Superior temporal gyrus (tissue), 1 donor: ENCODE data around the gene LYRM4.

Experiments
- DNase-seq: peaks from one replicate; pipeline ENCODE4 v3.0.0-alpha.2; 2016; ENCODE audit errors: extremely low spot score

The LYRM4 gene

DNA sequence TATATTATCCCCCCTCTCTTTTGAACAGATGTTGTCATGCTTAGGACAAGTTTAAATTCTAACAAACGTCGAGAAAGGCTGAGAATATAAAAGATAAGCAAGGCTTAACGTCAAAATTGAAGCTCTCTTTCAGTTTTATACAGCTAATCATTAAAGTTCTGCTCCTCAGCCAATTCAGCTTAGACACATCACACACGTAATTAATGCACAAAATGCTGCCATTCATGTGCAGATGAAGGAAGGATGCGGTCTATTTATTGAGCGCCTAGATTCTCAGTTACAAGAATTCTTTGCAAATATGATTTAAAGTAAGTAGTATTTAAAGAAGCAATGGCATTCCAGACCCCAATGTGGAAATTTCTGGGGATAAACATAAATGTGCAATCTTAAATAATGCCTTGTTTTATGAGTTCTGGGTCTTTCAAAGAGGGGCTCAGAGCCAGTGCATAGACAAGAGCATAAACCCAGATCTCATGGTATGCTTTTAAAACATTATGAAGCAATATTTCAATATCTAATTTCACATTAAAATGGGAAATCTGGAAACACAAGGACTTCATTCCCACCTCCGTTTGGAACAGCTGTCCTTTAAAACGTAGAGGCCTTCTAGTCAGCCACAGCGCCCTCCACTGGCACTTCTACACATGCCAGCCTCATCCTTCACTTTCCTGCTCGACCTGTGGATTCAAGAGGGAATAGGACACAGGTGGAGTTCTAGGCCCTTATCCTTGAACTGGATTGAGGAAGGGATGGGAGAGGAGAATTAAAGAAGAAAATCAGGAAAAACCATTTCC, 85.8 kb downstream of the LYRM4 start:
- DNase-seq = no peak

DNA sequence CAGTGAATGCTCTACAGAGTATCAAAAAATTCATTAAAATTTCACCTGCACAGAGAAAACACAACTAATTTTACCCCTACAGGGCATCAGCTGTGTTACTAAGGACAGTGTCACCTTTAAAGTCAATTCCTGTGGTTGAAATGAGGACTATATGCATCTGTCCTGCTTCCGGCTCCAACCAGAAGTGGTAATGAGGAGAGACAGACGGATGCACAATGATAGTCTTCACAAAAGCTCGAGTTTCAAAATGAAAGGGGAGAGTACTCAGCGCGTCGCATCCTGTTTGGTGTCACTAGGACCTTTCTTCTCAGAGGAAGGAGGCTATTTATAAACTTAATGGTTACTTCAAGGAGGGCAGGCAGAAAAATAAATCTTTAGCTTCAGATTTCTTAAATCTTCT, 86.5 kb downstream of the LYRM4 start:
- DNase-seq = no peak

GRCh38 chr6:5173810-5174209, 86.9 kb downstream of the LYRM4 start:
- DNase-seq = no peak

DNA sequence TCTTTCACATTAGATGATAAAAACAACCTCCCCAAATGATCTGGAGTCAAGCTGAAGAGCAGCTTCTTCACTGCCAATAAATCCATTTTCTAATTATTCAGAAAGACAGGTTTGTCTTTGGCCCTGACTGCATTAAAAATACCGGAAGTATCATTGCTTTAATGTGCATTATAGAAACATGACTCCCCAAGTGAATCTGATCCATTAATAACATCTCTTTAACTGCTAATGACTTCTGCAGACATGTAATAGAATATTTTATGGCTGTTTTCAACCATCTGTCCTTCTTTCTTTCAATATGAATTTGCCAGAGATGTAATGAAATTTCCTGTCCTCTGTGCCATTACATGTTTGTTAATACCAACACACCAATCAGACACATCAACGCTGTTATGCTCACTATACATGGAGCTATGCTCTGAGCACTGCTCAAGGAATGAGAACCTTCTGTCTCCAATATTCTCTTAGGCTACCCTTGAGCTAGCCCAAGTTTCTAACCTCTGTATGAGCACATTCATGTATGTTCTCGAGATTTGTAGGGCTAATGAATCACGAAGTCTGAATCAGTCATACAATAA, 87.8 kb downstream of the LYRM4 start:
- DNase-seq = no peak

DNA sequence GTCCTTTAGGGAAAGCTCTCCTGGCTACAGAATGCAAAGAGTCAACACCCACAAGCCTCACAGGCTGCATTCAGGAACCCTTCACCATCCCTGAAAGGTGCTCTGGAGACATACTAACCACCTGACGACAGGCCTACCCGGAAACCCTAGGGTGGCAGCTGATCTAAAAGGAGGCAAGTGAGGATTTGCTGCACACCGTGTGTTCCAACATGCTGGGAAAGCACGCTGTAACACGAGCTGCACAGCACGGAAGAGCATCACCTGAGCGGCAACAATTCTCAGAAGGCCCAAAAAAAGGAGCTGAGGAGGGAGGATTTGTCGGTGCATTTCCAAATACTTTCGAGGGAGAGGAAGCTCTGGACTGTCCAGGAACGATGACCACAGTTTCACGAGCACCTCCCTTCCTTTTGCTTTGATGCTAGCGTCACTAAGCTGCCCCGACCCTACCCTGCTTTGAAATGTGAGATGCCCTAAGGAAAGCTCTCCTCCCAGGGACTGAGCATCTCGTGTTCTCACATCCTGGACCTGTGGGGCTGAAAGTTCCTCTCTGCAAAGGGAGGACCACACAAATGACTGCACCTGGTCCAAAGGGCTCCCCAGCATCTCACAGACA, 88.6 kb downstream of the LYRM4 start:
- DNase-seq = no peak

DNA sequence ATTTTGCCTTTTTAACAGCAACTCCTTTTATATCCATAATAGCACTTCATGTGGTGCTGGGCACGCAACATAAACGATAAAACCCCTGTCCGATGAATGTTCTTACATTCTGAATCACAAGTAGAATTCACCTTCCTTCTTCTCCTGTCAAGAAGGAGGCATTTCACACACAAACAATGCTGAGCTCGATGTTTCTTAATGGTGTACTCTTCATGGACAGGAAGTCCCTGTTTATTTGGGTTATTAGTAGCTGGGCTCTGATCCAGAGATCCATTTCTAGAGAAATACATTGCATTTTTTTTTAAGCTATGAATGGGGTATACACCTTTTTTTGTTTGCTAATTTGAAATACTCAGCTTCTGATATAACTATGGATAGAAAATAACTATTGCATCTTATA, 93.2 kb downstream of the LYRM4 start:
- DNase-seq = no peak

DNA sequence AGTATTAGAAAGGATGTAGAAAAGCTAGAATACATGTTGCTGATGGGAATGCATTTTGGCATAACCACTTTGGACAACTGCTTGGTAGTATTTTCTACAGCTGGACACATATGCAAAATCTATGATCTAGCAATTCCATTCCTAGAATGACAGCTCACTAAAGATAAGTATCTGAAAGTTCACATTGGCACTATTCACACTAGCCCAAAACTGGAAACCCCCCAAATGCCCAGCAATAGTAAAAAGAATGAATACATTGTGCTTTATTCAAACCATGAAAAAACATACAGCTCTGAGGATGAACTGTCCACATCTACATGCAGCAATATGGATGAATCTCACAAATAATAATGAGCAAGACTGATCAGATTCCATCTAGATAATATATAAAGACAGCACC, 96.7 kb downstream of the LYRM4 start:
- no peak for DNase-seq

GRCh38 chr6:5163247-5163646, 97.5 kb downstream of the LYRM4 start:
- DNase-seq = peak; percentile 49

DNA sequence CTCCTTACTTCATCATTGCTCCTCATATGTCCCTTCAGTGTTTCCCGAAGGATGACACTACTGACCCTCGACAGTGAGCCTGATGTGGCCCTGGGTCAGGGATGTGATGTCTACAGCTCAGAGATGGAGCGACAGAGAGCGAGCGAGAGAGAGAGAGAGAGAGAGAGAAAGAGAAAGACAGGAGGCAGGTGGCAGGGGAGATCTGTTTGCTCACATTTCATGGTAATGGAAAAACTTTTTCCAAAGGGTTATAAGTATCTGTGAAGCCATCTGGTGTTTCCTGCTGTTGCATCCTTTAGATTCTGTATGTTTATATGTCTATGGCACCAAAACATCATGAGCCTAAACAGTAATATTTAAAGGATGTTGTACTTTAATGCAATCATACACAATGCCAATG, 98.4 kb downstream of the LYRM4 start:
- no peak for DNase-seq

GRCh38 chr6:5160206-5160605, 100.5 kb downstream of the LYRM4 start:
- DNase-seq = no peak

DNA sequence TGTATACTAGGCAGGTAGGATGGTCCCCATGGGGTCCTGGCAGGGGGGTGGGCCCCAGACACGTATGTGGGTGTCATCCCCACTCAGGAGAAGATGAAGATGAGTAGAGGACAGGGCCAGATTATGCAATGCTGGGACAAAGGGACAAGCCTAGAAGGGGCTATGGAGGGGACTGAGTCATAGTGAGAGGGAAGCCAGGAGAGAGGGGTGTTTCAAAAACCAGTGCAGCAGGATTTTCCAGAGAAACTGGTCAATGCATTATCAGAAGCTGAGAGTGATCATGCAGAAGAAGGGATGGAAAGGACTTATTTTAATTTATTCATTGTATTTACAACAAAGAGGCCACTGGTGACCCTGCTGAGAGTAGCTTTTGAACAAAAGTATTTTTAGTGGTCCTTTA, 101.6 kb downstream of the LYRM4 start:
- DNase-seq = no peak

DNA sequence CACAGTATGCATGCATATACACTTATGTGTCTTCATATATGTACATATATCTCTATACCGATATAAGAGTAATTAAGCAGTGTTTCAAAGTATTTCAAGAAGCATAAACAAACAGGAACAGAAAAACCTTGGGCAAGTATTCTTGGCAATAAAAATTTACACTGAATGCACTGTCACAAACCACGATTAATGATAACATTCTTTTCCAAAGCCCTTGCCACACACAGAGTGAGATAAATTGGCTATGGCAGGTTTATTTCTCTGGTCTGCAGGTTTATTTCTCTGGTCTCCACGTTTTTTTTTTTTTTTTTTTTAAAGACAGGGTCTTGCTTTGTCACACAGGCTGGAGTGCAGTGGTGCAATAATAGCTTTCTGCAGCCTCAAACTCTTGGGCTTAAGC, 102.6 kb downstream of the LYRM4 start:
- no peak for DNase-seq

GRCh38 chr6:5157621-5158138, 103.1 kb downstream of the LYRM4 start:
- DNase-seq = no peak

- DNase-seq = no peak
Measured at GRCh38 chr6:5156627-5157026, 104.1 kb downstream of the LYRM4 start.

DNA sequence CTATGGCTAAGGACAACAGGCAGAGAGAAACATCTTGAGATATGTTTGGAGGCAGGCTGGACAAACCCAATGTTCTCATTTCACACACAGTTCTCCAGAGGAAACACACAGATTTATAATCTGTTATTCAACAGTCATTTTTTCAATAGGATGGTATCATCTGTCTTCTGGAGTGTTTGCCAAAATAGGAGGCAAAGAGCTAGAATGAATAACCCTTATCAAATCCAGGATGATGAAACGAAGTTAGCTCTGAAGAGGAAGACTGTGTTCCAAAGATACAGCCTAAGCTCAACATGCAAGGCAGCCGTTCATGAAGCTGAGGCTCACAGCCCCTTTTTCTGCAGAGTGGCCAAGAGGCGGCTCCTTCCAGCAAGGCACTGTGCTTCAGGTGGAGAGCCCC, 104.8 kb downstream of the LYRM4 start:
- DNase-seq = peak; percentile 52

GRCh38 chr6:5153186-5153585, 107.6 kb downstream of the LYRM4 start:
- no peak for DNase-seq

DNA sequence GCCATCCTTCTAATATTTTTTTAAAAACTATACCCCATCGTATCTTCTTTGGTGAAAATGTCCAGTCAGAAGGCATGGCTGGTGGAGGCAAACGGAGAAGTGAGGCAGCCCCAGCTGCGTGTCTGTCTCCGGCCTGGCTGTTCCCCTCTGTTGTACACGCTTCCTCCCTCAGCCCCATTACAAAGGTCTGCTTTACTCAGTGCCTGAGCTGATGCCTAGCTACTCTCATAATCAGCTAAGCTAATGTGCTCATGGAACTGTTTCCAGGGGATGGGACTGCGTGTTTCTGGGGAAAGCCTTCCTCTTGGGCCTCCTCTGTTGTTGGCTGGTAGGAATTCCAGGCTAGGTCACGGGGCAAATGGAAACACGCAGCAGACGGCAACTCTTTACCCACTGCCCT, 108.3 kb downstream of the LYRM4 start:
- DNase-seq = no peak

DNA sequence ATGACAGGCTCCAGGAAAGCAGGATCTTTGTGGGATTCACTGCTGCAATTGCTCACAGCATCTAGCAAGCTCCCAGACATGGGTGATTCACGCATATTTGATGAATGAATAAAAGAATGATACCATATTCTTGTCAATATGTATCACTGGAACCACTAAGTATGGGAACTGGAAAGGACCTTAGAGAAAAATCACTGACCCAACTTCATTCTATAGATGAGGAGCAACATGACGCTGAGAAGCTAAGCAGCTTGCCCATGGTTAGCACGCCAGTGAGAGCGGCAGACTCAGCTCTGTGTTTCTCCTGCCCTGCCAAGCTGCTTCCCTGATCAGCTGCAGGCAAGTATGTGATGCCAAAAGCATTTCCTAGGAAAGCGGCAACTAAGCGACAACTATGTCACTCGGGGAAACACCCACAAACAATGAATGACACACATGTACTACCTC, 108.8 kb downstream of the LYRM4 start:
- peak; percentile 70 for DNase-seq

GRCh38 chr6:5151360-5151954, 109.3 kb downstream of the LYRM4 start:
- DNase-seq = no peak

- no peak for DNase-seq
Measured at GRCh38 chr6:5150551-5151075, 110.1 kb downstream of the LYRM4 start.

GRCh38 chr6:5149891-5150290, 110.9 kb downstream of the LYRM4 start:
- no peak for DNase-seq

- DNase-seq = no peak
Measured at GRCh38 chr6:5149159-5149704, 111.5 kb downstream of the LYRM4 start.
